Uterus (tissue), 4 donors: ENCODE data around the gene ALG14. TPM values are rescaled to one million over a fixed set of nuclear protein-coding genes. Genes with fewer than 3 reads are reported as not detected.
"Not testable (repeated sequence)": the region's sequence is repeated elsewhere in the genome, so short reads cannot be mapped to it uniquely, and the experiment has no call there.

ENCODE experiments used
- DNase-seq, 2 donors: peaks; one replicate each; pipeline ENCODE4 v3.0.0-alpha.2; 2019 to 2020
- H3K27ac ChIP-seq, 2 donors: fragments of 200-600 bp; sonication (generic); 1 replicate in 1 of 2; 2 replicates in 1 of 2; pipeline ENCODE4 v1.5.1; 2016 to 2018
- H3K27me3 ChIP-seq, 2 donors: fragments of 200-600 bp; sonication (generic); one replicate each; pipeline ENCODE4 v1.5.1; 2018 to 2019; ENCODE audit warnings: control low read depth in 1 of 2
- H3K36me3 ChIP-seq, 2 donors: fragments of 200-600 bp; sonication (generic); one replicate each; pipeline ENCODE4 v1.5.1; 2019; ENCODE audit warnings: control low read depth in 1 of 2
- H3K4me1 ChIP-seq, 2 donors: fragments of 200-600 bp; sonication (generic); one replicate each; pipeline ENCODE4 v1.5.1; 2018 to 2019; ENCODE audit warnings: control low read depth in 1 of 2
- H3K4me3 ChIP-seq, 2 donors: fragments of 200-600 bp; sonication (generic); 1 replicate in 1 of 2; 2 replicates in 1 of 2; pipeline ENCODE4 v1.5.1; 2018 to 2019; ENCODE audit warnings: mild to moderate bottlenecking in 1 of 2
- H3K9me3 ChIP-seq, 2 donors: fragments of 200-600 bp; sonication (generic); one replicate each; pipeline ENCODE4 v1.5.1; 2019; ENCODE audit warnings: control low read depth in 1 of 2
- CTCF ChIP-seq, 4 experiments: fragments of 200-600 bp in 2 of 4; fragments of 450-650 bp in 2 of 4; sonication (generic) in 2 of 4; IDR thresholded peaks; one replicate each; pipeline ENCODE4 v1.5.1; 2016 to 2019; ENCODE audit warnings: antibody characterized with exemption in 4 of 4, mild to moderate bottlenecking in 2 of 4, moderate library complexity in 1 of 4
- POLR2A ChIP-seq, 2 donors: fragments of 450-650 bp; IDR thresholded peaks; one replicate each; pipeline ENCODE4 v1.6.1; 2016; ENCODE audit warnings: antibody characterized with exemption in 2 of 2, mild to moderate bottlenecking in 1 of 2, moderate library complexity in 1 of 2
- intact Hi-C: fragments of 100-400 bp; cut with DNase I; formaldehyde crosslinking; loops from one replicate; pipeline ENCODE4 v1.15.1; 2023; ENCODE audit warnings: low total_unique reads
- total RNA-seq, 4 donors: library from RNA; depleted of rRNA in 3 of 4; stranded (reverse); fragments of >200 nt in 3 of 4; gene quantifications; one replicate each; pipeline versions ENCODE4 v1.1.0 to v1.2.4, GENCODE V29; 2014 to 2023
- donor health status: DM: yes; HTN: yes; CAD: no.

Gene ALG14
- total RNA-seq, 4 donors from 2014 or later: 0.51 to 6.7 (median 1.6) TPM

DNA sequence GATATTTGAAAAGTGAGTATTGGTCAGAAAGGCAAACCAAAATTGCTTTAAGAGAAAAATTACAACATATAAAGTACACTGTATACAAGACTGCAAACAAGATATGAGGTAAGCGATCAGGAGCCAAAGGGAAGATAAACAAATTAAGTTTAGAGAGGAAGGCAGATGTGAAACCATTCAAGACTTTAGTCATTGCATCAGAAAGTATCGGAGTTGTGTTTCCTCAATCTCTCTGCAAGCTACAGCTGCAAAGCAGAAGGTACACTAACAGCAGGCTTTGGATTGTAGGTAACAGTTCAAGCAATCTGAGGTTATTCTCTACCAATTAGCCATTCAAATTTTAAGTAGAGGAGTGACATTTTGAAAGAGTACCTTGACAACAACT is 23.1 kb upstream of the ALG14 start:
- DNase-seq: no peak
- H3K36me3 ChIP-seq: no peaks in the 10 kb centered on the region
- H3K27me3 ChIP-seq: no peaks in the 10 kb centered on the region
- no peak for TF ChIP-seq CTCF (IDR thresholded peaks at IDR 0.05)
- TF ChIP-seq POLR2A (IDR thresholded peaks at IDR 0.05): no peak
- no peak overlapping the region for H3K27ac ChIP-seq
- no peak overlapping the region for H3K4me3 ChIP-seq
- no peaks in the 10 kb centered on the region for H3K9me3 ChIP-seq
- H3K4me1 ChIP-seq: no peaks in the 10 kb centered on the region
- intact Hi-C loops: no loop called here

DNA sequence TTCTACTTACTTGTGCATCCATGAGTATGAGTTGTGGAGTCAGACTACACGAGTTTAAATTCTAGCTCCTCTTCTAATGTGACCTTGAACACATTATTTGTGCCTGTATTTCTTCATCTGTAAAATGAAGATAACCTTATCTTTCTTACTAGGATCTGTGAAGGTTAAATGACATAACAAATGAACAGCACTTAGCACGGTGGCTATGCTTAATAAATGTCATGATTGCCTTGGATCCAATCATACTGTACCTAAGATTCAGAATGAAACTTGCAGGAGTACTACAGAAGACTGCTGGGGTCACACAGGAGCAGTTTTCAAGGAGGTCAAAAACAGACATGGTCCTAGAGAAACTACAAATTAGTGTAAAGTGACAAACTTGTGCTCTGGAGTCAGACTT is 22.2 kb upstream of the ALG14 start:
- Histone ChIP-seq H3K9me3 (no peaks in the 10 kb centered on the region), H3K4me3 (no peak overlapping the region), H3K4me1 (no peaks in the 10 kb centered on the region), H3K27ac (no peak overlapping the region), H3K36me3 (no peaks in the 10 kb centered on the region), H3K27me3 (no peaks in the 10 kb centered on the region)
- intact Hi-C loops: no loop called here
- no peak for DNase-seq
- TF ChIP-seq CTCF (IDR thresholded peaks at IDR 0.05) (no peak), POLR2A (IDR thresholded peaks at IDR 0.05) (no peak)

DNA sequence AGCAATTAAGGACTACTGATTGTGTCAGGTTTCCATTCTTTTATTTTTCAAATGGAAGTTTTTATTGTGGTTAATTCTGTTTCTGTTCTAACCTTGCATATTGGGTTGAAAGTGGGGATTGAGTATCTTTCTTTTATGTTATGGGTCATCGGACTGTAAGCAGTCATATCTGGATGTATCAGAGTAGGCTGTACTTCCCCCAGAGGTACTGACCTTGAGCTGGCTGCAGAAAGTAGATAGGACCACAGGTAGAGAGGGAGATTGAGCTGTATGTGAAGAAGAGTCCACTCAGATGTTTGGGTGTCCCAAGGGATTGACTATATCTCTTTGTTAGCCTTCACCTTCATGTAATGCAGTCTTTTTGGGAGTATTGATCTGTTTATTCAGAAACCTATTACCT is 20.5 kb upstream of the ALG14 start:
- intact Hi-C loops: no loop called here
- Histone ChIP-seq H3K4me1 (no peaks in the 10 kb centered on the region), H3K27ac (no peak overlapping the region), H3K27me3 (no peaks in the 10 kb centered on the region), H3K9me3 (no peaks in the 10 kb centered on the region), H3K4me3 (no peak overlapping the region), H3K36me3 (no peaks in the 10 kb centered on the region)
- DNase-seq: no peak
- no peak for TF ChIP-seq CTCF (IDR thresholded peaks at IDR 0.05)
- TF ChIP-seq POLR2A (IDR thresholded peaks at IDR 0.05): no peak

DNA sequence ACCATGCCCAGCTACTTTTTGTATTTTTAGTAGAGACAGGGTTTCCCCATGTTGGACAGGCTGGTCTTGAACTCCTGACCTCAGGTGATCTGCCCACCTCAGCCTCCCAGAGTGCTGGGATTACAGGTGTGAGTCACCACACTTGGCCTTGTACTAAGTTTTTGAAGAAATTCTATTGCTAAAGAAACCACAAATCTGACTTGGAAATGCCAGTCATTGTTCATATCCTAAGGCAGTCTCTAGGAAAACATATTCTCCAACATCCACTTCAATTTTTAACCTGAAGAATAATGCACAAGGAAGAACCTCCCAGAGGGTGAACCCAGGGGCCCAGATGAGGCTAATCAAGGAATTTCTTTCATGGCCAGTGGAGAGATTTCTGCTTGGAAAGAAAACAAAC is 20.1 kb upstream of the ALG14 start:
- DNase-seq, H3K4me3 ChIP-seq, H3K36me3 ChIP-seq, H3K27ac ChIP-seq, H3K27me3 ChIP-seq, intact Hi-C loops, H3K9me3 ChIP-seq, H3K4me1 ChIP-seq: not testable (repeated sequence)

GRCh38 chr1:95091290-95091689 is 18.5 kb upstream of the ALG14 start:
- intact Hi-C loops: not testable (repeated sequence)

GRCh38 chr1:95089650-95090287 is 17.0 kb upstream of the ALG14 start:
- no peak for DNase-seq
- intact Hi-C loops: no loop called here
- Histone ChIP-seq H3K27me3 (no peaks in the 10 kb centered on the region), H3K9me3 (no peaks in the 10 kb centered on the region), H3K27ac (no peak overlapping the region), H3K36me3 (no peaks in the 10 kb centered on the region), H3K4me3 (no peak overlapping the region), H3K4me1 (no peaks in the 10 kb centered on the region)
- no peak for TF ChIP-seq CTCF (IDR thresholded peaks at IDR 0.05)
- no peak for TF ChIP-seq POLR2A (IDR thresholded peaks at IDR 0.05)

More at GRCh38 chr1:95091290-95091689, 18.5 kb upstream of the ALG14 start:
- H3K27ac ChIP-seq, H3K27me3 ChIP-seq, H3K4me3 ChIP-seq, H3K4me1 ChIP-seq, H3K36me3 ChIP-seq, DNase-seq, H3K9me3 ChIP-seq: not testable (repeated sequence)
